ENCODE measurements around the gene ADAMTSL2.

ADAMTSL2 gene

DNA sequence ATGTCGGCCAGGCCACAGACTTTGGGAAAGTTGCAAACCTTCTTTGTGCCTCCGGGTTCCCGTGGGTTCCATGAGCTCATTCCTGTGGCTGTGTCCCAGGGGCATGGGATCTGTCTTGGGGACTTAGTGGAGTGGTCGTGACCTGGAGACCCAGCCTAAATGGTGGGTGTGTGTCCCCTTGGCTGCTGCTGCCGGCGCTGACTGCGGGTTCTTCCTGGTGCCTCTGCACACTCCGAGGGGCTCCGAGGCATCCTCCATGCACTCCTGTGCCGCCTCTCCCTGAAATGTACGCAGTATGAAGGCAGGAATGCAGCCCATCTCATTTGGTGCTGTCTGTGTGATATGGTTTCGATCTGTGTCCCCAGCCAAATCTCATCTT, 34.6 kb upstream of the ADAMTSL2 start:
- DNase-seq (ENCODE audit: low read depth) = no peak

DNA sequence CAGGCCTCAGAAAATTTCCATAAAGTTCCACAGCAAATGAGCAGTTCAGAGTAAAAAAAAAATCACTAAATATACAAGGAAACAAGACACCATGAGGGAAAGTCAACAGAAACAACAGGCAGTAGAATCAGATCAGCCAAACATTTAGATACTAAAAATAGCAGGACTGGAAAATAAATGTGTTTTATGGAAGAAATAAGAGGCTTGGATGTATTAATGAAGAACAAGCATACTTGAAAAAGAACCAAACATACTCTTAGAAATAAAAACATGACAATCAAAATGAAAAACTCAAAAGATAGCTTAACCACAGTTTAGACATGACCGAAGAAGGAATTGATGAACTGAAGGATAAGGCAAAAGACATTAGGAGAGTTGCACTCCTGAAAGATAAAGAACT, 32.4 kb upstream of the ADAMTSL2 start:
- no peak for DNase-seq (ENCODE audit: low read depth)

DNA sequence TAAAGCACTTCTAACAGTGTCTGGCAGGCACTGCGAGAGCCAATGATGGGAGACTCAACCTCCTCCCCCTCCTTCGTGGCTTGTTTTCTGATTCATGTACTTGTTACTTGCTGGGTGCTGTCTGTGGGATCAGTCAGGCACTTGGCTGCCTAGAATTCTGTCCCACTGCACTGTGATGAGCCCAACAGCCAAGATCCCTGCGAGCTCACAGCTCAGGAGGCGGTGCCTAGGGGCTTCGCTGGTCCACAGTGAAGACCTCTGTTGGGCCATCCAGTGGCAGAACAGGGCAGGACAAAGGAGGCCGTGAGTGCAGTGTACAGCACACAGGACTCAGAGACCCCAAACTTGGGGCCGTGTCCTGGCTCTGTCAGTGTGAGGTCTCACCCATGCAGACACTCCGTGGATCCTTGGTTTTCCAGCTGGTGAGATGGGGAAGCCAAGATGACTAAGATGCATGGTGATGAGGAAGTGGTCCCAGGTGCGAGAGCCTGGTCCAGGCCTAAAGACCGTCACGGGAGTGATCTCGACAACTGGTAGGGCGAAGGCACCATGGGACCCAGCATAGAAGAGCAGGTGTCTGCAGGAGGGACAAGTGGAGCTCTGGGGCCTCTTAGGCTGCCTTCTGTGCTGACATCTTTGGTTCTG, 29.2 kb upstream of the ADAMTSL2 start:
- DNase-seq (ENCODE audit: low read depth) = no peak

DNA sequence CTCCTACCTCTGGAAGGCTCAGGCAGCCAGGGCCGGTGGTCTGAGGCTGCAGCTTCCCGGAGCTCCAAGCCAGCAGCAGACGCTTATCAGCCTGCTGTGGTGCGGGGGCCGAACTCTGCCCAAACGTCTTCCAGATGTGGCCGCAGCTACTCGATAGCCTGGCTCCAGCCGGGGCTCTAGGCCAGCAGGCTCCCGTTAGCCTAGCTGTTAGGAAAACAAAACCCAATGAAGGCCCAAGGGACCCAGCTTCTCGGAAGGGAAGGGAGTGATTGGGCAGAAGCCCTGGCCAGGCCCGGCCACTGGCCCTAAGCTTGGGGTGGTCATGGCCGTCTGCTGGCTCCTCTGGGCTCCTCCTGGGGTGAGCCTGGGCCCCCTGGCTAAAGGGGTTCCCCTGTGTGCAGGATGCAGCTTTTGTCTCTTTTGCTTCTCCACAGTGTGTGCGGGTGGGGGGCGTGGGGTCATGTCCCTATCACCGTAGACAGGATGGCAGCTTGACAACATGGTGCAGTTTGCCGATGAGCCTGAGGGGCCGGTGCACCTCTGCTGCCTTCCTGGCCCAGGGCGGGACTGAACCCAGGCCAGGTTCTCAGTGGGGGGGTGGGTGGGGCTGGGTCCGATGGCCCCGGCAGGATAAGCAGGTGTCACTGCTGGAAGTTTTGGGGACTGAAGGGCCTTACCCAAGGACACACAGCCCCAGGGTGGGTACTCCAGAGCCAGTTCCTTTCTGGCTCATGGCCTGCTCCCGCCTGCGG, 28.4 kb upstream of the ADAMTSL2 start:
- no peak for DNase-seq (ENCODE audit: low read depth)

DNA sequence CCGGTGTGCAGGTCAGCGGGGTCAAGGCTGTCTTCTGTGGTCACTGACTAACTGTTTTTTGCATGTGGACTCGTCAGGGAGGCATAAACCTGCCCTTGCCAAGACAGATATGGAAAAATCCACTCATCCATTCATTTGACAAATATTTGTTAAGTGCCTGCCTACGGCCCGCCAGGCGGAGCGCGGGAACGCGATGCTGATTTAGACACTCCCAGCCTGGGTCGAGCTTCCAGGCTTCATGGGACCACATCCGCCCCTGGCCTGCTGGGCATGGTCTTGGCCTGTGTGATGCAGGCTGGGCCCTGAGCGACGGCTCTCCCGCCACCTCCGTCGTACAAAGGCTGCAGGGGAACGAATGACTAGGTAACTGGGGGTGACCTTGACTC, 27.9 kb upstream of the ADAMTSL2 start:
- no peak for DNase-seq (ENCODE audit: low read depth)

DNA sequence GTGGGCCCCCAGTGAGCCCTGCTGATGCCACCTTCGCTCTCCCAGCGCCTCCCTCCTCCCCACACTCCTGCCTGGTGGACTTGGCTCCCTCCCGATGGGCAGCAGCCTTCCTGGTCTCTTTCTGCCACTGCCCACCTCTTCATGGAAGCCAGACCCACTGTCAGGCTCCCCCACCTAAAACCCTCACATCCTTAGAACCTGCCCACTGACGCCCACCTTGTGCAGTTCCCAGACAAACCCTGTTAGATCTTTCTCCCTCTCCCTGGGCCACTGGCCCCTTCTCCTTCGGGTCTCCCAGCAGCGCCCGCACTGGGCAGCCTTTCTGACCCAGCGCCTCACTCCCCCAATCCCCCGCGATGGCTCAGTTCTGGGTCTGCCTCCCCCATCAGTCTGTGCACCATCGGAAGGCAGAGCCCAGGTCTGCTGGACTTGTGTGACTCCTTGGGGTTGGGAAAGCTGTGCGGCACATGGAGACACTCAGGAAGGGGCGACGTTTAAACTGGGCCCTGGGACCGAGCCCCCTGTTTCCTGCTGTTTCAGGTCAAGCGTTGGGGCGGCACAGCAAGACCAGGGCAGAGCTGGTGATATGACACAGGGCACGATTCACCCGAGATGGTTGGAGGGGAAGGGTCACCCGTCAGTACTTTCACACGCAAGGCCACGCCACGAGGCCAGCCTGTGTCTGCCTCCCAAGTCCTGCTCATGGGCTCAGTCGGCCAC, 27.1 kb upstream of the ADAMTSL2 start:
- no peak for DNase-seq (ENCODE audit: low read depth)

DNA sequence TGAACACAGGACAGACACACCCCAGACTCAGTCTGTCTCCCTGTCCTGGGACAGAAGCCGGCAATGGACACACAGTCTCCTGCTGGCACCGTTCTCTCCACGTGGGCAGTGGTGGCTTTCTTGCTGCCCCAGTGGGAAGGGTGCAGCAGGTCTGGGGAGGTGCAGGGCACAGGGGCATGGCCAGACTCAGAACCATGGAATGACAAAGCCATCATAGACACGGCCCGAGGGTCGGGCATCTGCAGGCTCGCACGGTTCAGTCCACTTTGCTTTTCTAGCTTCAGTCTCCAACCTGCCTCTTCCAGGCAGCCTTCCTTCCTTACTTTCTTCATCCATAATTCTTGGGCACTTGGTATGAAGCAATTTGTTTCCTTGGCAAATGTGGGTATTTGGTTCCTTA, 26.5 kb upstream of the ADAMTSL2 start:
- no peak for DNase-seq (ENCODE audit: low read depth)

DNA sequence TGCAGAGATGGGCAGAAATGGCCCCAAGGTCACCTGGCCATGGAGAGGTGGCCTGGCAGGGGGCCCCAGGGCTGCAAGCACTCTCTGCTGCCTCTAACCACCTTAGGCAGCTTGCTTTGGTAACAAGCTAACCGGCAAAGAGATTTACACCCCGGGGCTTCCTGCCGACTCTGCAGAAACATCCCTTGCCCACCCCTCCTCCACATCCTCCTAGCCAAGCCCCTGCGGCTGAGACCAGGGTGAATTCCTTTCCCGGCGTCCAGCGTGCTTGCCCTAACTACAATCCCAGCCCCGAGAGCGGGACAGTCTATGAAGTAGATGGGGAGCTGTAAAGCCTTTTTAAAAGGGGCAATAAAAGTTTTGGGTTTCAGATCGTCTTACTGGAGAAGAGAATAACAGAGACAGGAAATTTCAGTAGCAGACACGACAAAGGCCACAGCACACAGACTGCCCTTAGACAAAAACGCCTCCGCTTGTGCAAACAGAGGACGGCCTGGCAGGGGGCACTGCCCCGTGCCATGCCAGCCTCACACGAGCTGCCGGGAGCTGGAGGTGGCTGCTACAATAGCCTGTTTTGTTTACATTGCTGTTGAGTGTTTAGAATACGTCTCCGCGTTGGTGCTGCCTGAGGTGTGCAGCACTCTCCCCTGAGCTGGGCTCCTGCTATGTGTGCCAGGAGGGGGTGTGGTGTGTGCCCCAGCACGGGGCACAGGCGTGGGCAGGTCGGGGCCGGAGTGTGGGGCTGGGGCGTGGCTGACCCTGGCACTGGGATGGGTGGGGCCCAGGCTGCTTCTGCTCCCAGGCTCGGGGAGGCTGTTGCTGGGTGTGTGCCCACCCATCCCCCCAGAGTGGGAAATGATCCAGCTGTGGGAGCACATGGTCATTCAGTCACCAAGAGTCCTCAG, 25.1 kb upstream of the ADAMTSL2 start:
- DNase-seq (ENCODE audit: low read depth) = no peak

DNA sequence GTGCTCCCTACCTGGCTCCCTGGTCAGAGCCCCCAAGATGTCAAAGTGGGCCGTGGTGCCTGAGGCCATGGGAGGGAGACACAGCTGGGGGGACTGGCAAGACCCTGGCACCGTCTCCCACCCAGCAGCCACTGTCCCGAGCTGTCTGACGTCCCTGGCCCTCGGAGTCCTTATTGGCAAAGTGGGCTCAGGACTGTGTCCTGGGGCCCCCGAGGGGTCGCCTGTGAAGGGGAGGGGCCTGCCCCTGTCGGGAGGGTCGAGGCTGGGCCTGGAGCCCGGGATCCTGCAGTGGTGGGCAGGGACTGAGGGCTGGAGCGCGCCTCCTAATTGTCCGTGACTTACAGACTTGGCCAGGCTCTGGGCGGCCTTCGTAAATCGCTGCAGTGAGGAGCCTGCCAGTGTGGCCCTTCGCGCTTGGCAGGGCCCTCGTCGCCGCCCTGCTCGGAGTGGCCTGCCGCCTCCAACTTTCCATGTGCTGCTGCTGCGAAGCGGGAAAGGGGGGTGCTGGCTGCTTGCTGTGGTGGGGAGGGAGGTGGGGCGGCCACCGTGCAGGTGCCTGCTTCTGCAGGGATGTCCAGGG, 23.5 kb upstream of the ADAMTSL2 start:
- DNase-seq (ENCODE audit: low read depth) = no peak

DNA sequence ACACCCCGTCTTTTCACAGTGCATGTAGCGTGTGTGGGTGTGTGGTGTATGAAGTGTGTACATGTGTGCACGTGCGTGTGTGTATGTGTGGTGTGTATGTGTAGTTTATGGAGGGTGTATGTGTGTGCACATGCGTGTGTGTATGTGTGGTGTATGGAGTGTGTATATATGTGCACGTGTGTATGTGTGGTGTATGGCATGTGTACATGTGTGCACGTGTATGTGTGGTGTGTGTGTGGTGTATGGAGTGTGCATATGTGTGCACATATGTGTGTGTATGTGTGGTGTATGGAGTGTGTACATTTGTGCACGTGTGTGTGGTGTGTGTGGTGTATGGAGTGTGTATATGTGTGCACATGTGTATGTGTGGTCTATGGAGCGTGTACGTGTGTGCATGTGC, 22.9 kb upstream of the ADAMTSL2 start:
- no peak for DNase-seq (ENCODE audit: low read depth)

DNA sequence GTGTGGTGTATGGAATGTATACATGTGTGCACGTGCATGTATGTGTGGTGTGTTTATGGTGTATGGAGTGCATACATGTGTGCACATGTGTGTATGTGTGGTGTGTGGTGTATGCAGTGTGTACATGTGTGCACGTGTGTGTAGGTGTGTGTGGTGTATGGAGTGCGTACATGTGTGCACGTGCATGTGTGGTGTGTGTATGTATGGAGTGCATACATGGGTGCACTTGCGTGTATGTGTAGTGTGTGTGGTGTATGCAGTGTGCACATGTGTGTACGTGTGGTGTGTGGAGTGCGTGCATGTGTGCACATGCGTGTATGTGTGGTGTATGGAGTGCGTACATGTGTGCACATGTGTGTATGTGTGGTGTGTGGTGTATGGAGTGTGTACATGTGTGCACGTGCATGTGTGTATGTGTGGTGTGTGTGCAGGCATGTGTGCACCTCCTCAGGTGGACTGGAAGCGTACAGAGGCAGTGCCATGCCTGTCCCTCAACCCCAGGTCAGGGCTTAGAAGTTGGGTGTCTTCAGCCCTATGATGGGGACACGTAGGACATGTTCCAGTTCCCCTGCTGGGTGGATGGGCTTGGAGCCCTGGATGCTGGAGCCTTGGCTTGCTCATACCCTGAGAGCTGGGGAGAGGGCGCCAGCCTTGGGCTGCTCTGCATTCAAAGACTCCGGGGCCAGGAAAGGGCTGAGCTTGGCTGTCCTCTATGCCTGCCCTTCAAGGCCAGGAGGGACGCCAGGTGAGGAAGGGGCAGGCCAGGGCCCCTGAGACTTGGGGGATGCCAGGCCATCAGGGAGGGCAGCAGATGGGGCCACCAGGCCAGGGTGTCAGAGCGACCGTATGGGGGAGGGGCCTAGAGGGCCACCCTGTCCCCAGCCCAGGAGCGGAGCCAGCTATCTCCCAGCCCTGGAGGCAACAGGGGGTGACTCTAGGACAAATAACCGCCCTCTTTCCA, 22.0 kb upstream of the ADAMTSL2 start:
- DNase-seq (ENCODE audit: low read depth) = no peak

DNA sequence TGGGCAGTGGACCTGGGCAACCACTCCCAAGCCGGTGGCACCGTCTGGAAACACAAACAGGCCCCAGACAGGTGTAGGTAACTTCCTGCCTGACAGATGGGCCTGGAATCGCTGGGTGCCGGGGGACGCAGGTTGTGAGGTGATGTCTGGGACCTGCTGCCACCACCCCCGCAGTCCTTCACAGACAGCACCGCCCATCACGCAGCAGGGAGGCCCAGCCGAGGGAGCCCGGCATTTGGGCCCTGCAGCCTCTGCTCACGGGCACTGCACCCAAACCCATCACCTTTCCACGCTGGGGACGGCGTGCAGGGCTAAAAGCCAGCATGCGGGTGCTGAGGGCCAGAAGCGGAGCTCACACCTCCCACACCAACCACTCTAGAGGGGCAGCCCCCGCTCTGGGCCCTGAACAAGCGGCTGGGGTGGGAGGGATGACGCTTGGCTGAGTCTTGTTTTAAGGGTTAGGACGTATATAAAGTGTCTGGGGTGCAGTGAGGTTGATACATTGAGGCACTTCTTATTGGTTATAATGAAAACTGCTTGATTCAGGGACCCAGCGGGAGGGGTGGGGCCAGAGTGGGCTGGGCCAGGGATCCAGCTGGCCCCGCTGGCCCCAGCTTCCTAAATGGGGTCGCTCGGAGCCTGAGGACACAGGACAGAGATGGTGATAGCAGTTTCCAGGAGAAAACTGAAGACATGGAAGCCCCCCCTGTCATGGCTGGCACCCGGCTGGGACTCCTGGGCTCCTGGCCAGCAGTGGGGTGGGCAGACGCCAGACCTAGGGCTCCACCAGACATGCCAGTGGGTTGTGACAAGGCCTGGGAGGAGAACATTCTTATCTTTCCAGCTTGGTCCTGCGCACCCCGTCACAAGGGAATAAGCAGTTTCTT, 21.0 kb upstream of the ADAMTSL2 start:
- DNase-seq (ENCODE audit: low read depth) = no peak

DNA sequence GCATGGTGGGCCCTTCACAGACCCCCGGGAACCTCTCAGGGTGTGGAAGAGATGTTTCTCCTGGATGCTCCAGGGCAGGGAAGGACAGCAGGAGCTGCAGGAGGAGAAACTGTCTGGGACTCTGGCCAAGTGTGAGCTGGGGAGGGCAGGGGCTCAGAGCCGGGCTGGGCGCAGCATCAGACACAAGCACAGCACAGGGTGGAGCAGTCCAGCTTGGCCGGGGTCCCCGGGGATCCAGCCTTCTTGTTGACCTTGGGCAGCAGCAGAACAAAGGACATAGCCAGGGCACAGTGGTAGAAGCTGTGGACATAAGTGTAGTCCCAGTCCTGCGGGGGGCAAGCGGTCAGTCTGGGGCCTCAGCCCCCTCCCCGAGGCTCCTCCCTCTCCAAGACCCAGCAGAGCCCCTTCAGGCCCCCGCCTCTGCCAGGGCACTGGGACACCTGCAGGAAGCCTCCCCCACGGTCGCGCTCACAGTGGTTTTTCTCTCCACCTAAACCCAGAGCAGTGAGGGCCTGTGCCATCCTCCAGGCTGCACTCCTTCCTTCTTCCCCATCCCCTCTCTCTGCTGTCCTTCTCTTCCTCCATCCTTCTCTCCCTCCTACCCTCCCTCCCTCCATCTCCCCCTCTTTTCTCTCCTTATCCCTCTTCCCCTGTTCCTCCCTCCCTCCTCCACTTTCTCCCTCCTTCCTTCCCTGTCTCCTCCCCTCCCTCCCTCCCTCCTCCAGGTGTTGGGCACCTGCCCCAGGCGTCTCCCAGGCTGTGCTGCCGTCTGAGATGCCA, 19.9 kb upstream of the ADAMTSL2 start:
- DNase-seq (ENCODE audit: low read depth) = no peak

DNA sequence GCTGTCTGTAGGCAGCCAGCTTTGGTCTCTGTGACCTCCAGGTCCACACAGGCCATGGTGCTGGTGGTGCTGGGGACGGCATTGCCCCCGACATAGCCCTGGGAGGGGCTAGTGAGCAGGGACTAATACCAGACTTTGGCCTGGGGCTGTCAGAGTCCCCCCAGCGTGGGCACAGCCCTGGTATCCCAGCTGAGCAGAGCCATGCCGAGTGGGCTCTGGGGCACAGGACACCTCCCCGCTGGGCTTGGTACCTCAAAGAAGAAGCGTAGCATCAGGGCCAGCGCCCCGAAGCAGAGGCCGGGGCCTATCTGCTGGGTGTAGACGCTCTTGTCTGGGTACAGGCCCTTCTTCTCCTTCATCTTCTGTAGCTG, 19.3 kb upstream of the ADAMTSL2 start:
- no peak for DNase-seq (ENCODE audit: low read depth)

DNA sequence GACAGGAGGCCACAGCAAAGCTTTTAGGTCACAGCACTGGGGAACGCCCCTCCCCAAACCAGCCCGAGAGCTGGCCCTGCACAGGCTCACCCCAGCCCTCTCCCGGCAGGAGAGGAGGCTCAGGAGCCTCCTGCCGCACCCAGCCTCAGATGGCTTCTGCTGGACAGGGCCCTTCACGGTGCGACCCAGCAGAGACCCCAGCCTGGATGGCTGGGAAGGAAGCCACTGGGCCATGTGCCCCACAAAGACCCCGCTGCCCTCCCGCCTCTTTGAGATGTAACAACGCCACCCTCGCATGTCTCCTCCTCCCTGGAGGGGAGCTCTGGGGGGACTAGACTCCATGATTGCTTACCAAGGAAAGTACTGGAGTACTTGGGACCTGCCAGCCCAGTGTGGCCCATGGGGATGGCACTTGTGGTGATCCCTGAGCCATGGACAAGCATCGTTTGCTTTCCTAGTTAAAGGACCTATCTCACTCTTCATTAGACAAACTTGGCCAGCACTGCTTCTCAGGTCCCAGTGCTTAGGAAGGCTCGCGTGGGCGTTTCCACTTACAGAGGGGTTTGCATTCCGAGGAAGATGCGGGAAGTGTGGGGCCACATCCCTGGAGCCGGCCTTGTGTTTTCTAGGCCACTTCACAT, 18.8 kb upstream of the ADAMTSL2 start:
- DNase-seq (ENCODE audit: low read depth) = no peak

DNA sequence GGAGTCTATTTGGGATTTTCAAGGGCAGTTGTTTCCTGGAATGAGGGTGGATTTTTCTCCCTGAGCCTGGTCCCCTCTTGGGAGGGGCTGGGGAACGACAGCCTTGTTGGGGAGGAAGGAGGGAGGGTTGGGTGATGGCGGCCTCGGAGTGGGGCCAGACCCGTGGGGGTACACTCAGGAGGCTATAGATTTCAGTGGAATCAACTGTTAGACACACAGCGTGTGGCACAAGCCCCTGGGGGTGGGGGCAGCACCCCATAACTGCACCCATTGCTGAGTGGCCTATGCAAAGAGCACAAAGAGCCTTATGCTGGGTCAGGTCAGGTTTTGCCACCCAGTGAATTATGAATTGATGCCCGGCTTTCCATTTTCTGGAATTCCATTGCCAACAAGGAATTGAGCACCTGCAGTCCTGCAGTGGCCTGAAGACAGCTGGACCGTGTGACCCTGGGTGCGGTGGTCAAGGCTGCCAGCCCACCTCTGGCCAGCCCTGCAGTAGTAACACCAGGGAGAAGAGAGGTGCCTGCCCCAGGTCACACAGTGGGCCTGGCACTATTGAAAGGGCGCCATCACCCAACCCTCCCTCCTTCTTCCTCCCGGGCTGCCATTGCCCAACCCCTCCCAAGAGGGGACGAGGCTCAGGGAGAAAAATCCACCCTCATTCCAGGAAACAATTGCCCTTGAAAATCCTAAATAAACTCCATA, 18.1 kb upstream of the ADAMTSL2 start:
- no peak for DNase-seq (ENCODE audit: low read depth)

DNA sequence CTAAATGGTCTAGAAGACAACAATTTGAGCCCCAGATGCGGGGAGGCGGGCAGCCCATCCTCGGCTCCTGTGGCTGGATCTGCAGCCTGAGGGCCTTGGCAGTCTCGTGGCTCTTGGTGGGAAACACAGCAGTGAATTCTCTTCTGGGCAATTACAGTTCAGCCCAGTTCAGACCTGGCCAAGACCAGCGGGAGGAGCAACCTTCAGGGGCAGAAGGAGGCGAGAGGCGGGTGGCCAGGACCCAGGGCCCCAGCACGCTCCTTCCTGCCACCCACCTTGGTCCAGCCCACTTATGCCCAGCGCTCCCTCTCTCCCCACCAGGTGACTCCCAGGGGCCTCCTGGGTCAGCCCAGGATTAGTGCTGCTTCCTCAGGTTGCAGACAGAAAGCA, 17.5 kb upstream of the ADAMTSL2 start:
- DNase-seq (ENCODE audit: low read depth) = no peak

DNA sequence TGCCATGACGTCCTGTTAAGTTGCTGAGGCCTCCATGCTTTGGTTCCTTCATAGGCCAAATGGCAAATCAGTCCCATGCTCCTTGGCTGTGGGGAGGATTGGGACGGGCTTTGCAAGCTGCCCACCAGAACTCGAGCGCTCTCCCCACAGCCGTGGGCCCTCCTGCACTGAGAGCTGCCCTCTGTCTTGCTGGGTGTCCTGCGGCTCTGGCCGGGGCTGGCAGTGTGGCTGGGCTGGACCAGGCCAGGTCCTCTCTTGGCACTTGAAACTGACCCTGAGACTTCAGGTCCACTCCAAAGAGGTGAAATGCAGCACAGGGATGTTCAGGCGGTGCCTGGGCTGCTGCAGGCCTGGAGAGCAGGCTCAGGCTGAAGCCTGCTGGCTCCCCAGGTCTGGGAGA, 16.8 kb upstream of the ADAMTSL2 start:
- DNase-seq (ENCODE audit: low read depth) = no peak

Data from activated T-cell treated with anti-CD3 and anti-CD28 coated beads for 48 hours (primary cell).